H1 (cell line): ENCODE results near the gene KCNJ12. TPM values are rescaled to one million over a fixed set of nuclear protein-coding genes. Genes with fewer than 3 reads are reported as not detected.

ENCODE experiments used
- CTCF ChIA-PET: fragments of 300-600 bp; sonication (Branson Sonifier 250); formaldehyde crosslinking; loops from one replicate; lab custom pipeline; 2021; ENCODE audit not compliant: partially characterized antibody; lab: Charles Lee
- POLR2A ChIA-PET: fragments of 300-600 bp; sonication (Branson Sonifier 250); formaldehyde crosslinking; loops from one replicate; lab custom pipeline; 2021; ENCODE audit warnings: inconsistent platforms; ENCODE audit not compliant: partially characterized antibody; lab: Charles Lee
- DNase-seq, 2 experiments: peaks; one replicate each; pipeline versions ENCODE4 v3.0.0 to v3.0.0-alpha.2; 2010 to 2022; ENCODE audit warnings: low spot score in 2 of 2, low read depth in 1 of 2, mixed read lengths in 1 of 2
- FAIRE-seq: peaks from 2 replicates; lab custom pipeline; 2011; peaks lifted over from hg19 to GRCh38; lab: Jason Lieb, UNC
- H2AFZ ChIP-seq: 2 replicates; pipeline ENCODE4 v1.8.1; 2012; ENCODE audit warnings: low read length, inconsistent platforms
- H2AK5ac ChIP-seq: 2 replicates; pipeline ENCODE4 v1.6.1; 2013; ENCODE audit warnings: low read depth, low read length
- H2BK120ac ChIP-seq: replicated peaks from 2 replicates; pipeline ENCODE3; 2013; ENCODE audit warnings: low read depth, low read length, inconsistent platforms
- H2BK12ac ChIP-seq: 2 replicates; pipeline ENCODE4 v1.6.1; 2013; ENCODE audit warnings: low read depth, low read length
- H2BK15ac ChIP-seq: 2 replicates; pipeline ENCODE4 v1.6.1; 2013; ENCODE audit warnings: low read length
- H2BK20ac ChIP-seq: 2 replicates; pipeline ENCODE4 v1.6.1; 2013; ENCODE audit warnings: low read length
- H2BK5ac ChIP-seq: 2 replicates; pipeline ENCODE4 v1.6.1; 2013; ENCODE audit warnings: low read depth, low read length
- H3K14ac ChIP-seq: 2 replicates; pipeline ENCODE4 v1.6.1; 2013; ENCODE audit warnings: inconsistent platforms; ENCODE audit not compliant: insufficient read length
- H3K18ac ChIP-seq: 2 replicates; pipeline ENCODE4 v1.6.1; 2013; ENCODE audit warnings: low read length; ENCODE audit errors: extremely low read depth
- H3K23ac ChIP-seq: 2 replicates; pipeline ENCODE4 v1.6.1; 2013; ENCODE audit warnings: inconsistent platforms; ENCODE audit not compliant: insufficient read length
- H3K23me2 ChIP-seq: 2 replicates; pipeline ENCODE4 v1.6.1; 2013; ENCODE audit warnings: low read depth, low read length
- H3K27ac ChIP-seq: 2 replicates; pipeline ENCODE4 v1.6.1; 2011; ENCODE audit warnings: low read depth, low read length, inconsistent platforms
- H3K27me3 ChIP-seq, 4 experiments: replicated peaks in 1 of 4; 1 replicate in 1 of 4; 2 replicates in 3 of 4; pipeline versions ENCODE4 v1.6.1 to v1.8.1; 2011 to 2013; ENCODE audit warnings: low read length in 3 of 4, mild to moderate bottlenecking in 3 of 4, inconsistent platforms in 2 of 4, mixed read lengths in 2 of 4, moderate library complexity in 1 of 4; ENCODE audit not compliant: control insufficient read depth in 3 of 4, insufficient read depth in 3 of 4; ENCODE audit errors: extremely low read depth in 1 of 4
- H3K36me3 ChIP-seq, 4 experiments: 2 replicates each; pipeline versions ENCODE4 v1.6.1 to v1.8.1; 2011 to 2013; ENCODE audit warnings: mild to moderate bottlenecking in 4 of 4, low read length in 3 of 4, moderate library complexity in 2 of 4, control low read depth in 1 of 4, inconsistent platforms in 1 of 4; ENCODE audit not compliant: insufficient read depth in 4 of 4, control insufficient read depth in 2 of 4
- H3K4ac ChIP-seq: replicated peaks from 2 replicates; pipeline ENCODE3; 2013; ENCODE audit warnings: low read length, low read depth, mixed read lengths, inconsistent platforms; ENCODE audit not compliant: insufficient read length
- H3K4me1 ChIP-seq, 4 experiments: replicated peaks in 1 of 4; 1 replicate in 1 of 4; 2 replicates in 3 of 4; pipeline versions ENCODE4 v1.6.1 to v1.8.1; 2011 to 2013; ENCODE audit warnings: low read length in 3 of 4, inconsistent platforms in 2 of 4, mixed read lengths in 1 of 4; ENCODE audit not compliant: insufficient read depth in 4 of 4, control insufficient read depth in 3 of 4
- H3K4me2 ChIP-seq, 2 experiments: 2 replicates each; pipeline versions ENCODE4 v1.6.1 to v1.8.1; 2011 to 2013; ENCODE audit warnings: low read depth in 2 of 2, low read length in 2 of 2, control low read depth in 1 of 2, inconsistent platforms in 1 of 2, mild to moderate bottlenecking in 1 of 2; ENCODE audit not compliant: insufficient read depth in 1 of 2
- H3K4me3 ChIP-seq, 4 experiments: fragments of 200-600, 300-600 bp in 1 of 4; sonication (generic), shearing (Covaris generic), sonication (Bioruptor Twin) in 1 of 4; 2 replicates each; pipeline versions ENCODE4 v1.5.1 to v1.8.1; 2011 to 2016; ENCODE audit warnings: low read length in 4 of 4, low read depth in 3 of 4, control low read depth in 2 of 4, inconsistent platforms in 2 of 4, mild to moderate bottlenecking in 2 of 4, mixed read lengths in 1 of 4, moderate library complexity in 1 of 4; ENCODE audit not compliant: insufficient read depth in 2 of 4; ENCODE audit errors: extremely low read depth in 1 of 4
- H3K56ac ChIP-seq: replicated peaks from 2 replicates; pipeline ENCODE3; 2013; ENCODE audit warnings: low read depth, mild to moderate bottlenecking, mixed read lengths, low read length, inconsistent platforms; ENCODE audit not compliant: insufficient read length
- H3K79me1 ChIP-seq: 2 replicates; pipeline ENCODE4 v1.6.1; 2013; ENCODE audit warnings: low read depth, low read length, control low read depth
- H3K79me2 ChIP-seq, 2 experiments: 2 replicates each; pipeline versions ENCODE4 v1.6.1 to v1.8.1; 2012 to 2013; ENCODE audit warnings: low read length in 2 of 2, mild to moderate bottlenecking in 2 of 2, inconsistent platforms in 1 of 2; ENCODE audit not compliant: insufficient read depth in 2 of 2, control insufficient read depth in 1 of 2
- H3K9ac ChIP-seq, 4 experiments: replicated peaks in 1 of 4; 1 replicate in 1 of 4; 2 replicates in 3 of 4; pipeline versions ENCODE4 v1.6.1 to v1.8.1; 2011 to 2013; ENCODE audit warnings: low read depth in 3 of 4, low read length in 3 of 4, control low read depth in 2 of 4, mild to moderate bottlenecking in 2 of 4, moderate library complexity in 2 of 4, inconsistent platforms in 1 of 4; ENCODE audit errors: extremely low read depth in 1 of 4
- H3K9me3 ChIP-seq, 2 experiments: 2 replicates each; pipeline versions ENCODE4 v1.6.1 to v1.8.1; 2012 to 2013; ENCODE audit warnings: mild to moderate bottlenecking in 2 of 2, moderate library complexity in 2 of 2, control low read depth in 1 of 2, inconsistent platforms in 1 of 2, low read depth in 1 of 2, low read length in 1 of 2, mixed read lengths in 1 of 2; ENCODE audit not compliant: insufficient read depth in 2 of 2
- H4K20me1 ChIP-seq, 2 experiments: replicated peaks in 1 of 2; 2 replicates each; pipeline versions ENCODE3 to v1.8.1; 2011 to 2013; ENCODE audit warnings: inconsistent platforms in 2 of 2, low read length in 2 of 2, mild to moderate bottlenecking in 1 of 2; ENCODE audit not compliant: insufficient read depth in 2 of 2, control insufficient read depth in 1 of 2
- H4K5ac ChIP-seq: 2 replicates; pipeline ENCODE4 v1.6.1; 2013; ENCODE audit warnings: low read length, low read depth, mixed read lengths, inconsistent platforms; ENCODE audit not compliant: insufficient read length
- H4K8ac ChIP-seq: 2 replicates; pipeline ENCODE4 v1.8.0; 2013; ENCODE audit warnings: mild to moderate bottlenecking, moderate library complexity, low read length, inconsistent platforms; ENCODE audit not compliant: insufficient read depth; ENCODE audit errors: extremely low read depth
- H4K91ac ChIP-seq: replicated peaks from 2 replicates; pipeline ENCODE3; 2013; ENCODE audit warnings: low read length, mixed read lengths, inconsistent platforms; ENCODE audit not compliant: insufficient read length
- CHD2 ChIP-seq: IDR thresholded peaks from 2 replicates; pipeline ENCODE4 v1.6.1; 2012; ENCODE audit warnings: low read length, improper control_type of control experiment
- CTBP2 ChIP-seq: IDR thresholded peaks from 2 replicates; pipeline ENCODE4 v1.7.0; 2011; ENCODE audit warnings: borderline replicate concordance, mild to moderate bottlenecking, moderate library complexity, mixed read lengths, low read length; ENCODE audit not compliant: insufficient read depth, insufficient read length
- CTCF ChIP-seq, 3 experiments: IDR thresholded peaks; 1 replicate in 2 of 3; 2 replicates in 1 of 3; pipeline versions ENCODE4 v1.5.1 to v1.6.1; 2011; ENCODE audit warnings: low read length in 3 of 3, mild to moderate bottlenecking in 3 of 3, inconsistent platforms in 2 of 3, low read depth in 1 of 3, moderate library complexity in 1 of 3; ENCODE audit not compliant: insufficient read depth in 1 of 3; ENCODE audit errors: control extremely low read depth in 1 of 3
- HDAC2 ChIP-seq, 2 experiments: fragments of 300-600 bp in 1 of 2; sonication (generic) in 1 of 2; IDR thresholded peaks; 2 replicates each; pipeline ENCODE4 v1.6.1; 2011 to 2012; ENCODE audit warnings: low read depth in 2 of 2, low read length in 2 of 2, mild to moderate bottlenecking in 2 of 2, moderate library complexity in 2 of 2, borderline replicate concordance in 1 of 2, inconsistent platforms in 1 of 2
- KDM1A ChIP-seq: fragments of 200-600, 300-600 bp; sonication (generic); IDR thresholded peaks from 2 replicates; pipeline ENCODE4 v1.7.1; 2016; ENCODE audit warnings: mild to moderate bottlenecking, low read length, borderline replicate concordance
- PHF8 ChIP-seq: fragments of 200-600 bp; sonication (generic); conservative IDR thresholded peaks from 2 replicates; pipeline ENCODE4 v1.7.1; 2012; ENCODE audit warnings: low read depth, mild to moderate bottlenecking, inconsistent platforms, low read length, moderate library complexity
- SAP30 ChIP-seq: fragments of 300-600 bp; sonication (generic); IDR thresholded peaks from 2 replicates; pipeline ENCODE4 v1.7.1; 2012; ENCODE audit warnings: low read length, moderate library complexity, mild to moderate bottlenecking, inconsistent platforms; ENCODE audit not compliant: insufficient read depth, insufficient replicate concordance
- SP4 ChIP-seq: IDR thresholded peaks from 2 replicates; pipeline ENCODE4 v1.6.1; 2012; ENCODE audit warnings: low read length, inconsistent platforms
- TAF1 ChIP-seq: IDR thresholded peaks from 2 replicates; pipeline ENCODE4 v1.6.1; 2011; ENCODE audit warnings: mild to moderate bottlenecking, low read depth, low read length
- TAF7 ChIP-seq: optimal IDR thresholded peaks from 2 replicates; pipeline ENCODE3; 2011; ENCODE audit warnings: low read depth, mild to moderate bottlenecking, inconsistent platforms, low read length, moderate library complexity, borderline replicate concordance
- ZNF274 ChIP-seq: IDR thresholded peaks from 2 replicates; pipeline ENCODE4 v1.7.0; 2012; ENCODE audit warnings: low read length, borderline replicate concordance; ENCODE audit errors: extremely low read depth
- WGBS, 2 experiments: shearing (Covaris generic) in 1 of 2; methylation state at CpG; one replicate each; pipeline versions ENCODE4 v1.1.6 to v1.1.7; 2013 to 2015; ENCODE audit warnings: low lambda C conversion rate in 2 of 2, mixed read lengths in 2 of 2, inconsistent platforms in 1 of 2, low coverage in 1 of 2, missing lambda C conversion rate in 1 of 2; ENCODE audit not compliant: insufficient replicate concordance in 2 of 2, insufficient coverage in 1 of 2, insufficient read length in 1 of 2; ENCODE audit errors: extremely low coverage in 1 of 2, missing lambda C conversion rate in 1 of 2; 5-methylcytosine and 5-hydroxymethylcytosine counted together
- polyA plus RNA-seq, 7 experiments: library from polyadenylated mRNA; depleted of rRNA in 3 of 7; stranded (reverse) in 5 of 7; unstranded in 2 of 7; fragments of >200 nt in 5 of 7; fragments of 200-250 nt in 2 of 7; gene quantifications; 1 replicate in 5 of 7; 2 replicates in 1 of 7; 4 replicates in 1 of 7; pipeline versions ENCODE4 v1.2.1 to v1.2.3, GENCODE V29; 2011 to 2013; ENCODE audit warnings: missing spikeins in 2 of 7, mixed read lengths in 2 of 7
- total RNA-seq: library from RNA; stranded (reverse); fragmentation: NEBNext Ultra II Directional; extraction: Animal tissue kit (Norgen Biotek cat#: 25700); gene quantifications from 2 replicates; pipeline ENCODE4 v1.2.1, GENCODE V29; 2021

The KCNJ12 gene
- total and polyA plus RNA-seq, 2 of the 8 experiments (the other 6 are each of a cell fraction or from before 2014, with no cell fraction given): 1.2 to 1.5 TPM

GRCh38 chr17:21417921-21418320 is 41.8 kb downstream of the KCNJ12 start:
- no peak overlapping the region for H2AFZ ChIP-seq
- no peak overlapping the region for H4K8ac ChIP-seq
- H2BK12ac ChIP-seq: no peak overlapping the region
- 89% methylated on average over 9 of the region's 9 CpGs; no CpG with 5 or more reads in 1 of the 2 experiments for WGBS, 2 experiments
- CTCF ChIA-PET: interaction anchor here (1.1 to 2.7 kb wide), 4 partner anchors 15 to 95 kb away, joined by 3 to 13 read pairs (median 3); no protein-coding TSS in a partner anchor
- no peaks in the 10 kb centered on the region for H3K79me2 ChIP-seq
- H4K5ac ChIP-seq: no peak overlapping the region
- no peak overlapping the region for H3K4ac ChIP-seq
- POLR2A ChIA-PET: no interaction called here
- no peak overlapping the region for H2BK15ac ChIP-seq
- no peak overlapping the region for H3K4me3 ChIP-seq
- no peak for FAIRE-seq
- peaks cover 0 to 12% of the 10 kb centered on the region in 2 experiments; a peak in 2 of 4 replicates for H3K9me3 ChIP-seq
- H2BK120ac ChIP-seq: no peak overlapping the region
- no peaks in the 10 kb centered on the region for H3K23me2 ChIP-seq
- no peak overlapping the region for H3K27ac ChIP-seq
- H3K27me3 ChIP-seq: no peaks in the 10 kb centered on the region
- H3K4me2 ChIP-seq: no peak overlapping the region
- DNase-seq: no peak
- no peak overlapping the region for H4K91ac ChIP-seq
- H4K20me1 ChIP-seq: peaks cover 0 to 4% of the 10 kb centered on the region in 2 experiments
- H3K18ac ChIP-seq: no peak overlapping the region
- H3K79me1 ChIP-seq: no peaks in the 10 kb centered on the region
- H3K23ac ChIP-seq: no peak overlapping the region
- H2BK5ac ChIP-seq: no peak overlapping the region
- H2AK5ac ChIP-seq: no peak overlapping the region
- H3K56ac ChIP-seq: no peak overlapping the region
- H3K14ac ChIP-seq: no peak overlapping the region
- H3K36me3 ChIP-seq: no peaks in the 10 kb centered on the region
- no peaks in the 10 kb centered on the region; a peak in 1 of 7 replicates for H3K4me1 ChIP-seq
- no peak overlapping the region for H3K9ac ChIP-seq
- no peak overlapping the region for H2BK20ac ChIP-seq
- no peak for TF ChIP-seq CTBP2
- no peak for TF ChIP-seq PHF8
- no peak for TF ChIP-seq SAP30
- no peak for TF ChIP-seq KDM1A
- TF ChIP-seq CTCF (IDR thresholded peaks at IDR 0.05; ENCODE audit: control extremely low read depth in 1 of 3, insufficient read depth in 1 of 3, low read depth in 1 of 3, low read length in 3 of 3): no peak
- TF ChIP-seq TAF1: no peak
- no peak for TF ChIP-seq ZNF274
- no peak for TF ChIP-seq HDAC2 (IDR thresholded peaks at IDR 0.05; ENCODE audit: borderline replicate concordance in 1 of 2, low read depth in 2 of 2, low read length in 2 of 2)
- TF ChIP-seq CHD2: no peak
- no peak for TF ChIP-seq TAF7
- no peak for TF ChIP-seq SP4
